SH-SY5Y (cell line): ENCODE data around the gene FCN2.

ENCODE experiments used
- GATA2 ChIP-seq: IDR thresholded peaks from 2 replicates; pipeline ENCODE4 v1.6.1; 2011; ENCODE audit warnings: mild to moderate bottlenecking, low read depth, low read length
- GATA3 ChIP-seq: IDR thresholded peaks from 2 replicates; pipeline ENCODE4 v1.6.1; 2011; ENCODE audit warnings: low read depth, mild to moderate bottlenecking, low read length, moderate library complexity

- TF ChIP-seq GATA3 (no peak), GATA2 (no peak)
Observed at GRCh38 chr9:134863941-134864820, 16.4 kb upstream of the FCN2 start.
